Naive thymus-derived CD4-positive, alpha-beta T cell (primary cell): Measurements from ENCODE around the gene SMR3B. TPM values are rescaled to one million over a fixed set of nuclear protein-coding genes. Genes with fewer than 3 reads are reported as not detected.

Experiments used
- ATAC-seq: fragments of 150-1000 bp; cut with Tn5 transposase; 2 replicates; pipeline ENCODE4 v1.10.0; 2021; ENCODE audit warnings: mild to moderate bottlenecking, moderate library complexity
- CTCF ChIA-PET: fragments of 350-600 bp; sonication (Branson Sonifier 250); formaldehyde crosslinking; loops from one replicate; lab custom pipeline; 2021; ENCODE audit warnings: antibody characterized with exemption; lab: Charles Lee
- POLR2A ChIA-PET: fragments of 350-600 bp; sonication (Branson Sonifier 250); formaldehyde crosslinking; loops from one replicate; lab custom pipeline; 2021; ENCODE audit warnings: antibody characterized with exemption, inconsistent platforms; lab: Charles Lee
- DNase-seq, 9 donors: peaks; one replicate each; pipeline versions ENCODE4 v3.0.0 to v3.0.0-alpha.2; 2020 to 2022; ENCODE audit warnings: mixed read lengths in 1 of 9
- H3K27ac ChIP-seq: one replicate; pipeline ENCODE4 v1.7.0; 2013; ENCODE audit warnings: mild to moderate bottlenecking, low read depth, low read length, moderate library complexity
- H3K27me3 ChIP-seq, 2 donors: one replicate each; pipeline ENCODE4 v1.7.0; 2013; ENCODE audit warnings: low read length in 2 of 2, mild to moderate bottlenecking in 2 of 2, moderate library complexity in 2 of 2; ENCODE audit not compliant: control insufficient read depth in 2 of 2, insufficient read depth in 2 of 2
- H3K36me3 ChIP-seq, 3 experiments: 1 replicate in 2 of 3; 2 replicates in 1 of 3; pipeline ENCODE4 v1.7.0; 2013; ENCODE audit warnings: low read length in 3 of 3, mild to moderate bottlenecking in 3 of 3, moderate library complexity in 1 of 3; ENCODE audit not compliant: insufficient read depth in 3 of 3, control insufficient read depth in 2 of 3
- H3K4me1 ChIP-seq, 2 donors: one replicate each; pipeline ENCODE4 v1.7.0; 2013; ENCODE audit warnings: low read length in 2 of 2, mild to moderate bottlenecking in 2 of 2, moderate library complexity in 1 of 2; ENCODE audit not compliant: control insufficient read depth in 2 of 2, insufficient read depth in 2 of 2
- H3K4me3 ChIP-seq: 2 replicates; pipeline ENCODE4 v1.7.0; 2013; ENCODE audit warnings: mild to moderate bottlenecking, low read length
- H3K9me3 ChIP-seq, 3 experiments: 1 replicate in 2 of 3; 2 replicates in 1 of 3; pipeline ENCODE4 v1.7.0; 2013; ENCODE audit warnings: low read length in 3 of 3; ENCODE audit not compliant: control insufficient read depth in 2 of 3
- H3K27ac Mint-ChIP-seq, 9 donors: one replicate each; pipeline ENCODE4 v1.8.0; 2020 to 2022; ENCODE audit warnings: mixed read lengths in 9 of 9, mild to moderate bottlenecking in 8 of 9, moderate library complexity in 5 of 9, inconsistent platforms in 2 of 9
- H3K27me3 Mint-ChIP-seq, 5 donors: one replicate each; pipeline ENCODE4 v1.8.0; 2021 to 2022; ENCODE audit warnings: mixed read lengths in 5 of 5, mild to moderate bottlenecking in 1 of 5
- H3K36me3 Mint-ChIP-seq, 5 donors: one replicate each; pipeline ENCODE4 v1.8.0; 2020 to 2022; ENCODE audit warnings: mixed read lengths in 5 of 5, mild to moderate bottlenecking in 3 of 5, inconsistent platforms in 1 of 5
- H3K4me1 Mint-ChIP-seq, 7 donors: one replicate each; pipeline ENCODE4 v1.8.0; 2020 to 2022; ENCODE audit warnings: mixed read lengths in 7 of 7, mild to moderate bottlenecking in 3 of 7, inconsistent platforms in 1 of 7
- H3K4me3 Mint-ChIP-seq, 10 donors: one replicate each; pipeline ENCODE4 v1.8.0; 2020 to 2022; ENCODE audit warnings: mild to moderate bottlenecking in 10 of 10, mixed read lengths in 10 of 10, moderate library complexity in 6 of 10, inconsistent platforms in 2 of 10
- H3K9me3 Mint-ChIP-seq, 11 donors: one replicate each; pipeline ENCODE4 v1.8.0; 2020 to 2022; ENCODE audit warnings: mixed read lengths in 11 of 11, mild to moderate bottlenecking in 4 of 11, inconsistent platforms in 1 of 11, moderate library complexity in 1 of 11
- intact Hi-C, 2 donors: fragments of 100-400 bp; cut with micrococcal nuclease; formaldehyde crosslinking; loops; one replicate each; pipeline ENCODE4 v1.15.1; 2023
- polyA plus RNA-seq, 2 donors: library from polyadenylated mRNA; unstranded; fragments of 300-500 nt; fragmentation: Illumina TruSeq; gene quantifications; one replicate each; pipeline ENCODE4 v1.2.3, GENCODE V29; 2021
- total RNA-seq, 6 experiments: library from RNA in 5 of 6; stranded (reverse) in 5 of 6; gene quantifications; 1 replicate in 5 of 6; 2 replicates in 1 of 6; pipeline ENCODE4 v1.2.3 and lab custom pipeline; 2021 to 2026

SMR3B gene
- total RNA-seq (not detected), polyA plus RNA-seq (not detected), total RNA-seq (lab: John Stamatoyannopoulos, UW) (not detected)

- Mint-ChIP-seq H3K27me3 (no peaks in the 10 kb centered on the region), H3K36me3 (no peaks in the 10 kb centered on the region), H3K9me3 (peaks cover 0 to 4% (median 0%) of the 10 kb centered on the region in 11 donors), H3K4me1 (no peaks in the 10 kb centered on the region), H3K4me3 (no peak within 1 kb of the TSS), H3K27ac (no peak within 1 kb of the TSS)
- no peaks in the 10 kb centered on the region for H3K9me3 ChIP-seq
- no peaks in the 10 kb centered on the region for H3K27me3 ChIP-seq
- intact Hi-C loops: no loop called here
- no peaks in the 10 kb centered on the region for H3K4me1 ChIP-seq
- H3K27ac ChIP-seq: no peak within 1 kb of the TSS
- ATAC-seq (no peak), DNase-seq (no peak)
- no peaks in the 10 kb centered on the region for H3K36me3 ChIP-seq
- ChIA-PET POLR2A (no interaction called here), CTCF (no interaction called here)
- H3K4me3 ChIP-seq: no peak within 1 kb of the TSS
Measured at GRCh38 chr4:70382691-70383181, at the start of gene SMR3B. Gene SMR3B, plus strand, starts transcription at chr4:70383131. Its CDS starts 1,380 bp downstream, at chr4:70384511.

DNA sequence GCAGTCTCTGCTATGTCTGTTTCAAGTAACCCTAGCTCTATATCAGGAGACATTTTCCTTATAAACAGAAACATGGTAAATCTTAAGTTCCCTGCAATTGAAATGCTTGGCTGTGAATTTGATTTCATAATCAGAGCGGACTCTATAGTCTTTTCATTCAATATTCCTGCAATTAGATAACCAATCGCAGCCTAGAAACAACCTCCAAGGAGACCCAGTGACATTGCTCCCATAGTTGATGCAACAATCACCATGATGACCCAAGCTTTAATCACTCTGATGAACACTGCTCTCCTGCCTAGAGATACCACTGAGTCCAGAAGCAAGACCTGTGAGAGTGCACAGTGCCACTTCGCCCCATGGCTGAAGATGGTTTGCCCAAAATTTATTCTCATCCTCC, 48.2 kb upstream of the SMR3B start, which contains the start of gene CABS1:
Gene CABS1, plus strand, starts transcription at position 301 of the 400 bp plus-strand sequence. Its CDS starts 59 bp downstream, at position 360.
- Histone ChIP-seq H3K27me3 (no peaks in the 10 kb centered on the region), H3K4me1 (no peaks in the 10 kb centered on the region), H3K9me3 (no peaks in the 10 kb centered on the region), H3K36me3 (no peaks in the 10 kb centered on the region), H3K27ac (no peak within 1 kb of the TSS), H3K4me3 (no peak within 1 kb of the TSS)
- peaks cover 0 to 6% (median 0%) of the 10 kb centered on the region in 11 donors for H3K9me3 Mint-ChIP-seq
- H3K4me3 Mint-ChIP-seq: no peak within 1 kb of the TSS
- ChIA-PET CTCF (no interaction called here), POLR2A (no interaction called here)
- no peak within 1 kb of the TSS for H3K27ac Mint-ChIP-seq
- intact Hi-C loops: no loop called here
- H3K4me1 Mint-ChIP-seq: no peaks in the 10 kb centered on the region
- H3K36me3 Mint-ChIP-seq: no peaks in the 10 kb centered on the region
- no peaks in the 10 kb centered on the region for H3K27me3 Mint-ChIP-seq
- no peak for DNase-seq
- no peak for ATAC-seq

DNA sequence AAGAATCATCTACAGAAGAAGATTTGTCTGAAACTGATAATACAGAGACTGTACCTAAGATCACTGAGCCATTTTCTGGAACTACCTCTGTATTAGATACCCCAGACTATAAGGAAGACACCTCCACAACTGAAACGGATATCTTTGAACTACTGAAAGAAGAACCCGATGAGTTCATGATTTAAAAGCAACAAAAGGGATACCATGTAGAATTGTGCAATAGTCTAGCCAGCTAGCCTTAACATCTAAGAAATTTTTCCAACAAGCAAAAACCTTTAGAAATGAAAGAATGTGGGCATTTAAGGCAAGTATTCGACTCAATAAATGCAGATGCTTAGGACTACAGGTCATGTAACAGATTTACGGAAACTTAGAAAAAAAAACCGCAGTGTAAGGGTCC, 46.9 kb upstream of the SMR3B start:
- no peaks in the 10 kb centered on the region for H3K9me3 ChIP-seq
- no peak overlapping the region for H3K27ac Mint-ChIP-seq
- no peak overlapping the region for H3K27ac ChIP-seq
- POLR2A ChIA-PET: no interaction called here
- no peaks in the 10 kb centered on the region for H3K36me3 Mint-ChIP-seq
- ATAC-seq (no peak), DNase-seq (no peak)
- no peaks in the 10 kb centered on the region for H3K27me3 ChIP-seq
- no peak overlapping the region for H3K4me3 ChIP-seq
- intact Hi-C loops: no loop called here
- H3K4me1 ChIP-seq: no peaks in the 10 kb centered on the region
- H3K36me3 ChIP-seq: no peaks in the 10 kb centered on the region
- CTCF ChIA-PET: no interaction called here
- H3K4me1 Mint-ChIP-seq: no peaks in the 10 kb centered on the region
- peaks cover 0 to 6% (median 0%) of the 10 kb centered on the region in 11 donors for H3K9me3 Mint-ChIP-seq
- no peak overlapping the region for H3K4me3 Mint-ChIP-seq
- no peaks in the 10 kb centered on the region for H3K27me3 Mint-ChIP-seq

GRCh38 chr4:70337886-70338420, 45.0 kb upstream of the SMR3B start:
- H3K36me3 Mint-ChIP-seq: no peaks in the 10 kb centered on the region
- peaks cover 0 to 9% (median 0%) of the 10 kb centered on the region in 11 donors for H3K9me3 Mint-ChIP-seq
- intact Hi-C loops: no loop called here
- H3K27ac Mint-ChIP-seq: no peak overlapping the region
- H3K4me3 Mint-ChIP-seq: no peak overlapping the region
- no peaks in the 10 kb centered on the region for H3K4me1 Mint-ChIP-seq
- POLR2A ChIA-PET: no interaction called here
- Histone ChIP-seq H3K27me3 (no peaks in the 10 kb centered on the region), H3K4me1 (no peaks in the 10 kb centered on the region), H3K27ac (no peak overlapping the region), H3K4me3 (no peak overlapping the region), H3K9me3 (no peaks in the 10 kb centered on the region), H3K36me3 (no peaks in the 10 kb centered on the region)
- no peaks in the 10 kb centered on the region for H3K27me3 Mint-ChIP-seq
- no peak for DNase-seq
- CTCF ChIA-PET: no interaction called here
- no peak for ATAC-seq

- Histone ChIP-seq H3K9me3 (no peaks in the 10 kb centered on the region), H3K4me1 (no peaks in the 10 kb centered on the region), H3K27me3 (no peaks in the 10 kb centered on the region), H3K4me3 (no peak overlapping the region), H3K36me3 (no peaks in the 10 kb centered on the region), H3K27ac (no peak overlapping the region)
- no peaks in the 10 kb centered on the region for H3K4me1 Mint-ChIP-seq
- ChIA-PET CTCF (interaction anchor here (0.6 kb wide), 1 partner anchor 1212 kb away, joined by 3 read pairs; no protein-coding TSS in a partner anchor), POLR2A (no interaction called here)
- H3K9me3 Mint-ChIP-seq: peaks cover 0 to 3% (median 0%) of the 10 kb centered on the region in 11 donors
- H3K27ac Mint-ChIP-seq: no peak overlapping the region
- H3K27me3 Mint-ChIP-seq: peaks cover 0 to 5% (median 0%) of the 10 kb centered on the region in 5 donors
- H3K4me3 Mint-ChIP-seq: no peak overlapping the region
- ATAC-seq: no peak
- intact Hi-C loops: no loop called here
- no peaks in the 10 kb centered on the region for H3K36me3 Mint-ChIP-seq
- no peak for DNase-seq
Measured at GRCh38 chr4:70356185-70356584, 26.7 kb upstream of the SMR3B start.

- Mint-ChIP-seq H3K9me3 (peaks cover 0 to 3% (median 0%) of the 10 kb centered on the region in 11 donors), H3K27ac (no peak overlapping the region), H3K4me3 (no peak overlapping the region), H3K36me3 (no peaks in the 10 kb centered on the region), H3K4me1 (no peaks in the 10 kb centered on the region), H3K27me3 (no peaks in the 10 kb centered on the region)
- no peaks in the 10 kb centered on the region for H3K36me3 ChIP-seq
- ChIA-PET CTCF (no interaction called here), POLR2A (no interaction called here)
- ATAC-seq (no peak), DNase-seq (no peak)
- H3K4me3 ChIP-seq: no peak overlapping the region
- H3K27me3 ChIP-seq: no peaks in the 10 kb centered on the region
- H3K27ac ChIP-seq: no peak overlapping the region
- no peaks in the 10 kb centered on the region for H3K9me3 ChIP-seq
- no peaks in the 10 kb centered on the region for H3K4me1 ChIP-seq
- intact Hi-C loops: no loop called here
Measured at GRCh38 chr4:70359115-70359661, 23.7 kb upstream of the SMR3B start.

- Histone ChIP-seq H3K4me3 (no peak within 1 kb of the TSS), H3K36me3 (no peaks in the 10 kb centered on the region), H3K9me3 (no peaks in the 10 kb centered on the region), H3K27me3 (no peaks in the 10 kb centered on the region), H3K4me1 (no peaks in the 10 kb centered on the region), H3K27ac (no peak within 1 kb of the TSS)
- Mint-ChIP-seq H3K9me3 (peaks cover 0 to under 1% (median 0%) of the 10 kb centered on the region in 11 donors), H3K27ac (no peak within 1 kb of the TSS), H3K36me3 (no peaks in the 10 kb centered on the region), H3K4me3 (no peak within 1 kb of the TSS), H3K27me3 (peaks cover 0 to under 1% (median 0%) of the 10 kb centered on the region in 5 donors), H3K4me1 (no peaks in the 10 kb centered on the region)
- POLR2A ChIA-PET: no interaction called here
- ATAC-seq: no peak
- CTCF ChIA-PET: no interaction called here
- DNase-seq: no peak
- intact Hi-C loops: no loop called here
Measured at GRCh38 chr4:70360460-70360859, 22.5 kb upstream of the SMR3B start, which contains the start of gene SMR3A. Gene SMR3A, plus strand, starts transcription at chr4:70360760. Its CDS starts 1,356 bp downstream, at chr4:70362116.
